GM19023 (cell line): ENCODE measurements around the gene AKAP1.

Experiments
- ATAC-seq: cut with Tn5 transposase; IDR thresholded peaks from one replicate; pipeline ENCODE4 v1.9.1; 2021; ENCODE audit warnings: mild to moderate bottlenecking, moderate library complexity; ENCODE audit not compliant: unreplicated experiment

Gene AKAP1

GRCh38 chr17:57104461-57105175 lies 19.6 kb downstream of the AKAP1 start:
- no peak for ATAC-seq

GRCh38 chr17:57105591-57105990 lies 20.5 kb downstream of the AKAP1 start:
- no peak for ATAC-seq

- no peak for ATAC-seq
These were observed 21.2 kb downstream of the AKAP1 start for GRCh38 chr17:57106107-57106835.

- ATAC-seq, result no peak
These were observed 21.9 kb downstream of the AKAP1 start for GRCh38 chr17:57106836-57107497.

DNA sequence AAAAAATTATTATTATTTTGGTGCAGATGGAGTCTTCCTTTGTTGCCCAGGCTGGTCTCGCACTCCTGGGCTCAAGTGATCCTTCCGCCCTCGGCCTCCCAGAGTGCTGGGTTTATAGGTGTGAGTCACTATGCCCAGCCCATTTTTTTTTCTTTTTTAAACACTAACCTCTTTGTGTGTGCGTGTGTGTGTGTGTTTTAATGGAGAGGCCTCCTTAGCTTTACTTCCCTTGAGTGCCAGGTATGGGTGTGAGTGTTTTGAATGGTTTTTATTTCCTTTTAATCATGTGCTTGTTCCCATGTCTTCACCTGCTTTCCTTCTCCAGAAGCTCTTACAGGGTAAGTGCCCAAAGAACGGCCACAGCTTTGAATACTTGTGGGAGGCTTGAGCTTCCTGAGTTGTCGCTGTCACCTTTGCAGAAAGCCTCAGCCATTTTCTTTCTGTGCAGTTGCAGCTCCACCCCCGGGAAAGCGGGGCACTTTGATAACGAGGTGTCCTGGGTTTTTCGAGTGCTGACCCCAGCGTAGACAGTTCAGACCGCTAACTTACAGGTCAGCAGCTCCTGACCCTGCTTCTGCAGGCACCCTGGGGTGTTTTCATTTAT lies 22.6 kb downstream of the AKAP1 start:
- no peak for ATAC-seq

DNA sequence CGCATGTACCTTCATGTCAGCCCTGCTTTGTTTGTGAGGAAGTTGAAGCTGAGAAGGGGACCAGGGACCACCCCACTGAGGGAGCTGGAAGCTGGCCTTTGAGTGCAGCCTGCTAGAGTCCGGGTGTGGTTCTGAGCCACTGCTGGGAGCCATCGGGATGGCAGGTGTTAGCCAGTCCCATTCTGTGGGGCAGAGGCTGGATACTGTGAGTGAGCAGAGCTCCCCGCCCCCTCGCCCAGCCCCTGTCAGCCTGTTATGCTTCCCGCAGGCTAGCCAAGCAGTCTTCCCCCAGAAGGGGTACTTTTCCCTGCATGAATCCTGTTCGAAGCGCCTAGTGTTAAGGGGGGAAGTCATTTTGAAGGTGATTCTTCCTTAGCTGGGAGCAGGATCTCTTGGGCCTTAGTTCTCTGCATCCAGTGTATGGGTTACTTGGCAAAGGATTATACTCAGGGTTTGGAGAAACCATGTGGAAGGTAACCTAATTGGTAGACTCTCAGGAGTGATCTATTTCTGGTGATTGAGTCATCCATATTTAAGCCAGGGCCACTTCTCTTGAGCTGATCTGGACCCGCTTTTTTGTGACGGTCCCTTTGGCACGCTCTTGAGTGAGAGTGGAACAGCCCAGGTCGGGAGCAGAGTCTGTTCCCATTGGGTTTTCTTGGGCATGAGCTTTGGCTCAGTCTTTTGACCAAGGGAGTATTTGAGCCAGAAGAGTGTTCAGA lies 23.8 kb downstream of the AKAP1 start:
- no peak for ATAC-seq

DNA sequence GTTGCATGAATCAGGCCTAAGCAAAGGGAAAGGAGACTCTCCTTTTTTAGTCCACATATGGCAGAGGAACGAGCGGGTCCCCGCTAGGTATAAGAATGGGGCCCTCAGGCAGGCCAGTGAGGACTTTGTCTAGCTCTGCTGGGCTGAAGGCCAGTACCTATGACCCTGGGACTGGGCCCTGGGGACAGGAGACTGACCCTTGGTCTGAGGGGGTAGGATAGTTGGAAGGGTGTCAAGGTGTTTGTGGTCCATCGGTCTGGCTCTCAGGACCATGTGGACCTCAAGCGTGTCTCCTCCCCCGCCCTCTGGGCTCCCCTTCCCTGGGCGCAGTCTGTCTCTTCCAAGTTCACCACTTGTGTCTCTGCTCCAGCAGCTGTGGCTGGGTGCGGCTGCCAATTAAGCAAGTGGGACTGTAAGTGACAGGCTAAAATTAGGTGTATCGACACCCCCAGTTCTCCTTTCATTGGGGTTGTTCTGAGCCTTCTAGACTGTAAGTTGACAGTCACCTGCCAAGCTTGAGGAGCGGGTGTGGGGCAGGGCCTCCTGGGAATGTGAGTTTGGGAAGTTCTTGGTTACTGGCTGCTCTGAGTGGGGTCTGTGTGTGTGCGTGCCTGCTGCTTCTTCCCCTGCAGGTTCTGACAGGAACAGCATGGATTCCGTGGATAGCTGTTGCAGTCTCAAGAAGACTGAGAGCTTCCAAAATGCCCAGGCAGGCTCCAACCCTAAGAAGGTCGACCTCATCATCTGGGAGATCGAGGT lies 24.5 kb downstream of the AKAP1 start:
- no peak for ATAC-seq

GRCh38 chr17:57110152-57110542 lies 25.1 kb downstream of the AKAP1 start:
- no peak for ATAC-seq

DNA sequence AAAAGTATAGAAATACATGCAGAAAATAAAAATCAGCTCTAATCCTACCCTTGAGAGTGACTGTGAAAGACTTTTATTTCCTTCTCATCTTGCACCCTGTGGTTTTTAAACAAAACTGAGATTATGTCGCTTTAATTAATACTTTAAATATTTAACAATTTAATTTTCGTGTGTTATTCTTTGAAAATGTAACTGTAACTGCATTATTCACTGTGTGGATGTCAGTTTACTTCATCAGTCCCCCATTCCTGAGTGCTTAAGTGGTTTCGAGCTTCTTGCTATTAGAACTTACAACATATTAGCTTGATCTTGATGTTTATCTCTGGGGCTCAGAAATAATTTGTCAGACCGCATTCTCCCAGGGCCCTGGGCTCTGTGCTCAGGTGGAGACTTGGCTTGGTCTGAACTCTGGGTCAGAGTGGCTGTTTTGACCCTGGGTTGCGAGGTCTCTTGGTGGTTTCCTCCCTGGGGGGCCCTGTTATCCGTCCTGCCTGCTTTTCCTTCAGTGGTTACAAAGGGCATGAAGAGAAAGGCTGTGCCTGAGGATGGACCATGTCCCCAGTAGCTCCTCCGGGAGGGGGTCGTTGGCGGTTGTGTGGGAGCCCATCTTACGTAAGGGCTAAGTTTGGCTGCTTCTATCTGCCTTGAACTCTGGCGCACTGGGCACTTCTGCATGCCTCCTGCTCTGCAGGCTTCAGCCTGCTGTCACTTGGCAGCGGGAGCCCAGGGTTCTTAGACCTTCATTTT lies 25.7 kb downstream of the AKAP1 start:
- no peak for ATAC-seq

DNA sequence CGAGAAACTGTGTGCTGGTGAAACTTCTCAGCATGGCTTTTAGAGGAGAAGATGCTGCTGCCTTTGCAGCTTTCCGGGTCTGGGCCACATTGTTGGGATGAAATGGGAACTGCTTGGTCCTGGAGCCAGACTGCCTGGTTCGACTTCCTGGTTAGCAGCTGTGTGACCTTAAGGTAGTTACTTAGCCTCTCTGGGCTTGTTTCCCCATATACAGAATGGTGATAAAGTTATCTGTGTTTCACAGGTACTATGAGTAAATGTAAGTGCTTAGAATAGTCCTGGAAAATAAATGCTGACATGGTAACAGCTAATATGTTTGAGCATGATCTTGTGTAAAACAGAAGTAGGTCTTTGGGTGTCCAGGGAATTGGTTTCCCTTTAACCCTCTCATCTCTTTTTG lies 26.3 kb downstream of the AKAP1 start:
- ATAC-seq, result no peak

DNA sequence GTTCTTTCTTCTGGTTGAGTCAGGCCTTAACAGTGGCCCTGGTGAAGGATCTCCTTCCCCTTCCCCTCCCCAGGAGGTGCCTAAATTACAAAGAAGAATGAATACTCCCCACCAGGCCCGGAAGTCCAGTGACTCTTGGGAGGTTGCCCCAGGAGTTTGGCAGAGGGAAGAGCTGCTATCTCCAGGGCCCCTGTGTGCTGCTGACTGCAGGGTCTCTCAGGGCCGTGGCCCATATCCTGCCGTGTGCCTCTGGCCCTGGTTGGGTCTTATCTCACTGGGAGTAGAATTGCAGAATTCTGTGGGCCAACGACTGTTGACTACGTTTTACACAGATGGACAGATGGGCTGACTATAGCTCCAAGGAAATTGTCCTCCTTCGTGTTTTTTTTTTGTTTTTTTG lies 28.0 kb downstream of the AKAP1 start:
- no peak for ATAC-seq

DNA sequence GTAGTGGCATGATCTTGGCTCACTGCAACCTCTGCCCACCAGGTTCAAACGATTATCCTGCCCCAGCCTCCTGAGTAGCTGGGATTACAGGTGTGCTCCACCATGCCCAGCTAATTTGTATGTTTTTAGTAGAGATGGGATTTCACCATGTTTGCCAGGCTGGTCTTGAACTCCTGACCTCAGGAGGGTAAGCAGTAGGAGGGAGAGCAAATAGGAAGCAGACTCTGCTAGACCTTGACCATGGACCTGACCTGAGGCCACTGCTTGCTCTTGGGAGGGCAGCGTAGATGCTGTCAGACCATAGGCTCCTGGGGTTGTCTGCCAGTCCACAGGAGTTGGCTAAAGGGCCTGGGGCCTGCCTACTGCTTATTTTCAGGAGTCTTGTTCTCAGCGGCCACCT lies 28.6 kb downstream of the AKAP1 start:
- no peak for ATAC-seq

- no peak for ATAC-seq
These were observed 29.1 kb downstream of the AKAP1 start for GRCh38 chr17:57114085-57114673.

GRCh38 chr17:57115377-57115776 lies 30.3 kb downstream of the AKAP1 start:
- no peak for ATAC-seq

DNA sequence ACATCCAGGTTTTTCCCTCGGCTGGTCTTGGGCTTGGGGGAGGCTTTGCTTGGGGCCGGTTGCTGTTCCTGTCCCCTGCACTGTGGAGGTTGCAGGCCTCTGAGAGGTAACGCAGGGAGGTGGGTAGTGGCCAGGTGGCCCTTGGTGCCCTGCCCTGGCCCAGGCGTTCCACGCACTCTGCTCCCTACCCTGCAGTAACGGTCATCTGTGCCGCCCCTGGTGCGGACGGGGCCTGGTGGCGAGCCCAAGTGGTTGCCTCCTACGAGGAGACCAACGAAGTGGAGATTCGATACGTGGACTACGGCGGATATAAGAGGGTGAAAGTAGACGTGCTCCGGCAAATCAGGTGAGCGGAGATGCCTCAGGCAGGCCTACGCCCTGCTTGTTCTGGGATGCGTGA lies 30.9 kb downstream of the AKAP1 start:
- no peak for ATAC-seq

DNA sequence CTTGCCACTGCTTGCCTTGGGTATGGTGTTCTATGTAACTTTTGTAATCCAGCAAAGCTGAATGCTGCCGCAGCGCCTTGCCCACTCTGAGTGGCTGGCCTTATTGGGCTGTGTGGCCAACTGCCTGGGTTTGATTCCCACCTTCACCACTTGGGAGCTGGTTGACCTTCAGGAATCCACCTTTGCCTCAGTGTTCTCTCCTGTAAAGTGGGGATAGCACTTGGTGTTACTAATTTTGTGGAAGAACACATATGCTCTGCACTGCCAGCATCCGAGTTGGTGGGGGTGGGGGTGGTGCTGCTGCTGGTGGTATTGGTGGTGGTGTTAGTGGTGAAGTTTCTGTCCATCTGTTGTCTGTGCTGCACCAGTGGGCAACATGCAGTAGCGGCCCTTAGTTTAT lies 32.8 kb downstream of the AKAP1 start:
- ATAC-seq, result no peak

GRCh38 chr17:57120814-57121213 lies 35.8 kb downstream of the AKAP1 start:
- no peak for ATAC-seq

DNA sequence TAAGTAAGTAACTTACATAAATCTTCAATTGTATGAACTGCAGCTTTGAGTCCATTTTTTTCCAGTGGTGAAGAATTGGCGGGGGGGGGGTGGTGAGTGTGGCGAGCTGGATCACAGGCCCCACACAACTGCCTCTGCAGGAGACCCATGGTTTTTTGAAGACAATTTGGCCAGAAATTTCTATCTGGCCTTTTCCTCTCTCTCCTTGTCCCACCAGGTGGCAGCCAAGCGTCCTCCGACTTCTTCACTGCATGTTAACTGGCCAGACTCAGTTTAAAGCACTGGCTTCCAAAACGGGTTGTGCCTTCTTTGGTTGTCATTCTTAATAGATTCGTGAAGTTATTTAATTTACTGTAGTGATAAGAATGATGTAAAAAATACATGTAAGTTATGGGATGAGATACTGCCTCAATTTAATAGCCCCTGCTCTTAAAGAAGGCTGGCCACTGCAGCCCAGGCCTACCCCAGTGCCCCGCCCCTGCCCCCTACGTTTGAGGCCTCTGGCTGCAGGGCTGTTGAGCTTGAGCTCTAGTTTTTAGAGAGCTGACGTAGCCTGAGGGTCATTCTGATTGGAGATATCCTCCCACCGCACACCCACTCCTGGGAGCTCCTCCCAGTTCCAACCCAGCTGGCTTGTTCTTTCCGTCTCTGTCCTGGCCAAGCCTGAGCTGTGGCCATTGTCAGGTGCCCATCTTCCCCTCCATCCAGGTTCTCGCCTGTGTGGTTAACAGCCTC lies 36.4 kb downstream of the AKAP1 start:
- no peak for ATAC-seq

GRCh38 chr17:57124053-57124452 lies 39.0 kb downstream of the AKAP1 start:
- no peak for ATAC-seq
